Esophagus muscularis mucosa (tissue), 3 donors: ENCODE data around the gene SPON1.

ENCODE experiments used
- CTCF ChIP-seq, 3 experiments: fragments of 200-600 bp in 2 of 3; fragments of 450-650 bp in 1 of 3; sonication (generic) in 2 of 3; IDR thresholded peaks; one replicate each; pipeline ENCODE4 v1.5.1; 2017 to 2019; ENCODE audit warnings: antibody characterized with exemption in 3 of 3, mild to moderate bottlenecking in 2 of 3, moderate library complexity in 1 of 3
- POLR2A ChIP-seq: fragments of 450-650 bp; IDR thresholded peaks from one replicate; pipeline ENCODE4 v1.6.1; 2017; ENCODE audit warnings: antibody characterized with exemption, moderate library complexity, mild to moderate bottlenecking, low read depth

GRCh38 chr11:14012846-14013245 is 50.3 kb downstream of the SPON1 start:
- TF ChIP-seq CTCF (IDR thresholded peaks at IDR 0.05) (no peak), POLR2A (no peak)
